Parathyroid adenoma (tissue), 2 donors: Measurements from ENCODE around the gene TGM4.

Source experiments
- H2AFZ ChIP-seq: fragments of 300-600 bp; sonication (generic); one replicate; pipeline ENCODE4 v1.7.0; 2017; ENCODE audit warnings: antibody characterized with exemption, mild to moderate bottlenecking
- H3K27ac ChIP-seq: fragments of 300-600 bp; sonication (generic); one replicate; pipeline ENCODE4 v1.7.0; 2017
- H3K27me3 ChIP-seq: fragments of 300-600 bp; sonication (generic); one replicate; pipeline ENCODE4 v1.7.0; 2017; ENCODE audit warnings: low read length; ENCODE audit not compliant: control insufficient read depth, insufficient read depth
- H3K36me3 ChIP-seq: fragments of 300-600 bp; sonication (generic); one replicate; pipeline ENCODE4 v1.7.0; 2017; ENCODE audit warnings: low read length; ENCODE audit not compliant: control insufficient read depth, insufficient read depth
- H3K4me1 ChIP-seq: fragments of 300-600 bp; sonication (generic); one replicate; pipeline ENCODE4 v1.7.0; 2017; ENCODE audit warnings: control low read depth
- H3K4me2 ChIP-seq: fragments of 300-600 bp; sonication (generic); one replicate; pipeline ENCODE4 v1.7.0; 2017; ENCODE audit warnings: low read length
- H3K4me3 ChIP-seq: fragments of 300-600 bp; sonication (generic); one replicate; pipeline ENCODE4 v1.7.0; 2017; ENCODE audit warnings: low read depth, low read length
- H3K79me2 ChIP-seq: fragments of 300-600 bp; sonication (generic); one replicate; pipeline ENCODE4 v1.7.0; 2017; ENCODE audit warnings: control low read depth
- H3K9ac ChIP-seq: fragments of 300-600 bp; sonication (generic); one replicate; pipeline ENCODE4 v1.7.0; 2017; ENCODE audit warnings: mild to moderate bottlenecking
- H3K9me3 ChIP-seq: fragments of 300-600 bp; sonication (generic); one replicate; pipeline ENCODE4 v1.7.0; 2017; ENCODE audit warnings: low read length; ENCODE audit not compliant: control insufficient read depth
- CTCF ChIP-seq: fragments of 300-600 bp; sonication (generic); IDR thresholded peaks from one replicate; pipeline ENCODE4 v1.7.0; 2017; ENCODE audit warnings: antibody characterized with exemption, mild to moderate bottlenecking
- donor health status: primary hyperparathyroidism.

The TGM4 gene

GRCh38 chr3:44918581-44918980, 44.2 kb downstream of the TGM4 start:
- H3K9ac ChIP-seq: no peak overlapping the region
- no peaks in the 10 kb centered on the region for H3K9me3 ChIP-seq
- no peak overlapping the region for H3K27ac ChIP-seq
- H3K79me2 ChIP-seq: no peaks in the 10 kb centered on the region
- H3K4me1 ChIP-seq: peaks cover 37% of the 10 kb centered on the region
- no peak overlapping the region for H2AFZ ChIP-seq
- no peaks in the 10 kb centered on the region for H3K36me3 ChIP-seq
- H3K4me3 ChIP-seq: no peak overlapping the region
- H3K27me3 ChIP-seq: no peaks in the 10 kb centered on the region
- no peak for TF ChIP-seq CTCF
- no peak overlapping the region for H3K4me2 ChIP-seq

GRCh38 chr3:44920081-44920480, 45.7 kb downstream of the TGM4 start:
- H3K36me3 ChIP-seq: no peaks in the 10 kb centered on the region
- H3K79me2 ChIP-seq: no peaks in the 10 kb centered on the region
- peaks cover 37% of the 10 kb centered on the region for H3K4me1 ChIP-seq
- H3K9ac ChIP-seq: no peak overlapping the region
- no peak overlapping the region for H2AFZ ChIP-seq
- no peak overlapping the region for H3K27ac ChIP-seq
- H3K4me2 ChIP-seq: no peak overlapping the region
- no peak for TF ChIP-seq CTCF
- H3K27me3 ChIP-seq: no peaks in the 10 kb centered on the region
- no peak overlapping the region for H3K4me3 ChIP-seq
- H3K9me3 ChIP-seq: no peaks in the 10 kb centered on the region

- Histone ChIP-seq H3K4me2 (no peak overlapping the region), H3K9me3 (no peaks in the 10 kb centered on the region), H3K27me3 (no peaks in the 10 kb centered on the region), H2AFZ (peak overlapping the region; percentile 3), H3K36me3 (no peaks in the 10 kb centered on the region), H3K27ac (peak overlapping the region; percentile 65), H3K79me2 (no peaks in the 10 kb centered on the region), H3K4me3 (no peak overlapping the region), H3K9ac (no peak overlapping the region), H3K4me1 (peaks cover 44% of the 10 kb centered on the region)
- no peak for TF ChIP-seq CTCF
These were observed 49.4 kb downstream of the TGM4 start for GRCh38 chr3:44923632-44924456.

- H2AFZ ChIP-seq: no peak overlapping the region
- no peak overlapping the region for H3K9ac ChIP-seq
- no peaks in the 10 kb centered on the region for H3K79me2 ChIP-seq
- H3K4me2 ChIP-seq: peak overlapping the region; percentile 1
- H3K4me1 ChIP-seq: peaks cover 38% of the 10 kb centered on the region
- peak; percentile 34 for TF ChIP-seq CTCF
- no peak overlapping the region for H3K4me3 ChIP-seq
- peak overlapping the region; percentile 65 for H3K27ac ChIP-seq
- H3K36me3 ChIP-seq: no peaks in the 10 kb centered on the region
- H3K27me3 ChIP-seq: no peaks in the 10 kb centered on the region
- no peaks in the 10 kb centered on the region for H3K9me3 ChIP-seq
These were observed 50.2 kb downstream of the TGM4 start for GRCh38 chr3:44924457-44925084.
